D341Med (cell line): ENCODE measurements around the gene RBM4B.
A peak's percentile ranks its signal among the peaks of the same experiment; 100 is the strongest.
"Not testable (repeated sequence)": the region's sequence is repeated elsewhere in the genome, so short reads cannot be mapped to it uniquely, and the experiment has no call there.

Experiments
- DNase-seq: peaks from one replicate; pipeline ENCODE4 v3.0.0; 2012; ENCODE audit warnings: low spot score

RBM4B gene, protein sequence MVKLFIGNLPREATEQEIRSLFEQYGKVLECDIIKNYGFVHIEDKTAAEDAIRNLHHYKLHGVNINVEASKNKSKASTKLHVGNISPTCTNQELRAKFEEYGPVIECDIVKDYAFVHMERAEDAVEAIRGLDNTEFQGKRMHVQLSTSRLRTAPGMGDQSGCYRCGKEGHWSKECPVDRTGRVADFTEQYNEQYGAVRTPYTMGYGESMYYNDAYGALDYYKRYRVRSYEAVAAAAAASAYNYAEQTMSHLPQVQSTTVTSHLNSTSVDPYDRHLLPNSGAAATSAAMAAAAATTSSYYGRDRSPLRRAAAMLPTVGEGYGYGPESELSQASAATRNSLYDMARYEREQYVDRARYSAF

DNA sequence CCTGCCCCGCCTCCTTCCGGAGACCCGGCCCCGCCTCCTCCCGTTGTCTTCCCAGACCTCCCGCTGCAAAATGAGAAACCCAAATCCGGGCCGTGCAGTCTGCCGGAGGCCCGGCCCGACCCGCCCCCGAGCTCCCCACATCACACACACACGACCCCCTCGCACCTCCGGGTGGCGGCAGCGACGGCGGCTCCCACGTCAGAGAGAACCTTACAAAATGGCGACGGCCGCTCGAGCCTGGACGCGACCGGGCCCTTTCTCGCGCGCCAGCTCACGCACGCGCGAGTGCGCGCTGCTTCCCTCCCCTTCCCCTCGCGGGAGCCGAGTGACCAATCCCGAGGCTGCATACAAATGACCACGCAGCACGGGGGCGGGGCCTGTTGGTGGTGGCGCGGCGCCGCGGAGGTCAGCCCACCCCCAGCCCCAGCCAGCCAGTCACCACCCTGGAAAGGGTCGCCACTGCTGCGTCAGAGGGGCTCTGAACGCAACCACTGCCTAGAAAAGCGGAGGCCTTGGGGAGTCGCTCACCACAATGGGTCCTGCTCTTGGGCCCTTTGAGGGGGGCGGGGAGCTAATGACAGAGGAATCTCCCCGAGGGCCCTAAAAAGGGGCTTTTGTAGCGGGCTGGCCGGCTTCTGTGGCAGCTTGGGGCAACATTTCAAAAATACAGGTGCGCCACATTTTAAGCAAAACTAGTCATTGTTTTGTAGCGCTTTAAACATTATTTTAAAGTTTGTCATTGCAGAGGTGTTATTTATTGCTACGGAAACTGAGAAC, at the start of gene RBM4B:
Gene RBM4B, minus strand, starts transcription at position 289 of the 777 bp plus-strand sequence. CDS start 808 bp downstream, outside the sequence.
- DNase-seq = peak; percentile 97

DNA sequence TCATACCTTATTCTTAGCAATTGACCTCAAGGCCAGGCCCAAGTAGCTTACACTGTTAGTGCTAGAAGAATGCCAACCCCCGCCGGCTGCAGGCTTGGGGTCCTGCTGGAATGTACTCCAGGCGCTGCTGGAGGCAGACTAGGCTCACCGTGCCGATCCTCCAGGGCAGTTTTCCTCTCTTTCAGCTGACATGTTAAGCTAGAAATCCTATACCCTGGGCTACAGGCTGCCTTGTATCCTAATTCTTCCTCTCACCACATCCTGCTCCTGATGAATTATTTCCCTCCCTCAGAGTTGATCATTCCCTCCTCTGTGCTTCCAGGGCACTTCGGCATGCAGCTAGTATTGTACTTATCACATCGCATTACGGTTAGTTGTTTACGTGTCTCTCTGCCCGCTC, 48.0 kb upstream of the RBM4B start:
- DNase-seq = no peak

DNA sequence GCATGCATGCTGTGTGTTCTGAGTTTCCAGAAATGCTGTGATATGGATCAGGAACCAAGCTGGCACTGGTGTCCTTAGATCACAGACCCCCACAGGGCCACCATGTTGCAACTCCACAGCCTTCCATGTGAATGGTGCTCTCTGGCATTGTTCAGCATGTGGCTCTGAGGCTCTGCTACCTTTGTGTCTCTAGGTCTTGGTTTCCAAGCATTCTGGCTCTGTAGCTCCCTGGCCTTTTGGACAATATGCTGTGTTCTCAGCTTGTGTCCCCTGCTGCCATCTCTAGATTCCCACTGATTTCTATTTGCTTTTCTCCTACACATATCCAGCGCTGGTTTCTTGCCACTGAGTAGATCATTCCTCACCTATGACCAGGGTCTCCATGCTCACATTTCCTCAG, 47.4 kb upstream of the RBM4B start:
- DNase-seq = no peak

DNA sequence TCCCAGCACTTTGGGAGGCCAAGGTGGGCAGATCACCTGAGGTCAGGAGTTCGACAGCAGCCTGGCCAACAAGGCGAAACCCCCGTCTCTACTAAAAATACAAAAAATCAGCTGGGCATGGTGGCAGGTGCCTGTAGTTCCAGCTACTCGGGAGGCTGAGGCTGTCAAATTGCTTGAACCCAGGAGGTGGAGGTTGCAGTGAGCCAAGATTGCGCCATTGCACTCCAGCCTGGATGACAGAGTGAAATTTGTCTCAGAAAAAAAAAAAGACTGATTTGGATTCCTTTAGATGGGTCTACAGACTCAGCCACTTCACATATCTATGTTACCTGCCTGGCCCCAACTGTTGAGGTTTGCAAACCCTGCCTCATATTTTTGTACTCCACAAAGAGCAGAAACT, 46.5 kb upstream of the RBM4B start:
- DNase-seq = not testable (repeated sequence)

DNA sequence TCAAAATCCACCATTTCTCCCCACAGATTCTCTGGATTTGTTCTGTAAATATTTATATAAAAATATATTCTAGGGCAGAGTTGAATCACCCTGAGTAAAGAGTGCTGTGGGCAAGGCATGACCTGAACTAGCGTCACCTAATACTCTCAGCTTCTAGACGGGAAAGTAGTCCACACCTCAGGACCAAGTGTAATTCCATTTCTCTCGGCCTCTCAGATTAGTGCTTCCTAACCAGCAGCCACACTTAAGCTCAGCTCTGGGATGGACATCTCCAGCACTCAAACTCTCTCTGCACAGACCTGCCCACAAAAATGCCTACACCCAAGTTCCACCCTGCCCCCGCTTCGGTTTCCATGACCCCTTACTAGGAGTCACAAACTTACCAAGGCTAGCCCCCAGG, 46.0 kb upstream of the RBM4B start:
- no peak for DNase-seq

DNA sequence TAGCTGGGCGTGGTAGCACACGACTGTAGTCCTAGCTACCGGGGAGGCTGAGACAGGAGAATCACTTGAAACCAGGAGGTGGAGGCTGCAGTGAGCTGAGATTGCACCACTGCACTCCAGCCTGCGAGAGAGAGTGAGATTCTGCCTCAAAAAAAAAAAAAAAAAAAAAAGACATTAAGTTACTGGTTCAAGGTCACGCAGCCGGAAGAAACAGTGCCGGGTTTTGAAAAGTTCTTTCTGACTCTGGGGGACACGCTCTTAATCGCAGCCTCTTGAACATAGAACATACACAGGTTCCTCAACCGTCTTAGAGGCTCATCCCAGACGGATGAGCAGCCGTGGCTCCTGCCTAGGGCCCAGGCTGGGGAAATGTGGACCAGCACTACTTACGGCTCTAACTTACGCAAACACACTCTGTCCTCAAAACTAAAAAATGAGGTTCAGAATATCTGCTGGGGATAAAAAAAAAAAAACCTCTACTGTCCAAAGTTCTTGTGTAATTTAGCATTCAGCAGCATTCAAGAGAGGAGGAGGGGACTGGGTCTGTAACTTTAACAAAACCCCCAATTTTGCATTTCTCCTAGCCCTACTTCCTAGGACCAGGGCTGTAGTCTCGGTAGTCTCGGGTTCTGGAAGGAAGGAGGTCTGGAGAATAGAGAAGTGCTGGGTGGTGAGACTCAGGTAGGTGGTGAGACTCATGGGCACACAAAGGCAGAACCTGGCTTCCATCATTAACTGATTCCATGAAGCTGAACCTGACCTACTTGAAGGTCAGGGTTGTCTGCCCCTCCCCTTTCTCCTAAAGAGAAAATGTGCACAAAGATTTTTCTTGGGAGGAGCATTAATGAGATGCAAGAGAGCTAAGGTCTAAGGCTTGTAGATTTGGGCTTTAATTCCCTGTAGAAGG, 45.3 kb upstream of the RBM4B start:
- no peak for DNase-seq

DNA sequence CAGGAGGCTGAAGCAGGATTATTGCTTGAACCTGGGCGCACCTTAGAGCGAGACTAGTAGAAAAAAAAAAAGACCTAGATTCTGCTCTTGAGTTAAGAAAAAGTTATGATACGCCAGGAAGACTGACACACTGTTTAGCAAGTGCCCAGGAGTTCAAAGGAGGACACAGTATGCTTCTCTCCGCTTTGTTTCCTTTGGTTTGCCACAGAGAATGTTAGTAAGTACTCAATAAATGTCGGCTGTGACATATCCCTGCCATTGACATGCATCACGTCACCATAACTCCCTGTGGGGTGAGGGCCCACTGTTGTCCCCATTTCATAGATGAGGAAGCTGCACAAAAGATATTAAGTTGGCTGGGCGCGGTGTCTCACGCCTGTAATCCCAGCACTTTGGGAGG, 44.3 kb upstream of the RBM4B start:
- DNase-seq = no peak

DNA sequence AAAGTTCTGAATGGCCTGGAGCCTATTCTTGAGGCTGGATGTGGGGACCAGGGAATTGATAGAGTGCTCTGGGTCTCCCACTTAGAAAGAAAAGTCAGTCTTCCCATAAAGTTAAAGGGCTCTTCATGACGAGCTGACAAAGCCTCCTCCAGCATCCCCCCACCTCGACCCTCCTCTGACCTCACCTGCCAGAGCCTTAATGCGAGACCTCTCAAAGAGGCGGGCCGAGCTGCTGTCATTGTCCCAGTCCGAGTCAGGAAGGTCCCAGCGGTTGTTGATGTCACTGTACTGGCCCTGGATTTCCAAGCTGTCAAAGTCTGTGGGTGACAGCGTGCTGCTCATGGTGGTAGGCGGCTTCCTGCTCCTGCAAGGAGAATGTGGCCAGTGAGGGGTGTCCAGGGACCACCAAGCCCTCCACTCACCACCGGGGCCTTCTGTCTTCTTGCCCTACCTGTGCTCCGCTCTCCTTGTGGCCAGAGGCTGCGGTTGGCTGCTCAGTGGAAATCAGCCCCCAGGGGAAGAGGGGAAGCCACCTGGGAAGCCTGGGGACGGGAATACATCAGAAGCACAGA, 43.3 kb upstream of the RBM4B start:
- DNase-seq = no peak

DNA sequence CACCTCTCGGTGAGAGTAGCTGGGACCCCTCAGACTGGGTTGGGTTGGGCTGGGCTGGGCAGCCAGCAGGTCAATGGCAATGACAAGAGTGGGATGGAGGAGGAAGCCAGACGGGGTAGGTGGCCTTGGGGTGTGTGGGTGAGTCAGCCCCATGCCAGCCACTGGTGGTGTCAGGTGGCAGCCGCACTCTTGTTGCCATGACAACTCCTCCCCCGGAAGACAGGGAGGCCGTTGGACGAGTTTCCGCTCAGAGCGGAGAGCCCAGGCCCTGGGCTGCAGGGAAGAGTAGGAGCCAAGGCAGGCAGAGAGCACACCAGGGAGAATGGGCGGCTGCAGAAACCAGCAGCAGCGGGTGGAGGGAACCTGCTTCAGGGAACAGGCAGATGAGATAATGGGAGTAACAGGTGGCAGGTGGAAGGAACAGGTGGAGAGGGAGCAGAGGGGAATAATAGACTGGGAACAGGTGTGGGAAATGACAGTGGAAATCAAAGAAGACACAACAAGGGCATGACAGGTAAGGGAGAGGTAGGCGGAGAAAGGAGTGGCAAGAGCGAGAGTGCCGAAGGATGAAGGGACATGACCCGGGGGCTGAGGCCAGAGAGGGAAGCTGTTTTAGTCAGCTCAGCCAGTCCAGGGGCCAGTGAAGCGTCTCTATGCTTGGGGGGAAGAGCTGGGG, 42.7 kb upstream of the RBM4B start:
- DNase-seq = no peak

DNA sequence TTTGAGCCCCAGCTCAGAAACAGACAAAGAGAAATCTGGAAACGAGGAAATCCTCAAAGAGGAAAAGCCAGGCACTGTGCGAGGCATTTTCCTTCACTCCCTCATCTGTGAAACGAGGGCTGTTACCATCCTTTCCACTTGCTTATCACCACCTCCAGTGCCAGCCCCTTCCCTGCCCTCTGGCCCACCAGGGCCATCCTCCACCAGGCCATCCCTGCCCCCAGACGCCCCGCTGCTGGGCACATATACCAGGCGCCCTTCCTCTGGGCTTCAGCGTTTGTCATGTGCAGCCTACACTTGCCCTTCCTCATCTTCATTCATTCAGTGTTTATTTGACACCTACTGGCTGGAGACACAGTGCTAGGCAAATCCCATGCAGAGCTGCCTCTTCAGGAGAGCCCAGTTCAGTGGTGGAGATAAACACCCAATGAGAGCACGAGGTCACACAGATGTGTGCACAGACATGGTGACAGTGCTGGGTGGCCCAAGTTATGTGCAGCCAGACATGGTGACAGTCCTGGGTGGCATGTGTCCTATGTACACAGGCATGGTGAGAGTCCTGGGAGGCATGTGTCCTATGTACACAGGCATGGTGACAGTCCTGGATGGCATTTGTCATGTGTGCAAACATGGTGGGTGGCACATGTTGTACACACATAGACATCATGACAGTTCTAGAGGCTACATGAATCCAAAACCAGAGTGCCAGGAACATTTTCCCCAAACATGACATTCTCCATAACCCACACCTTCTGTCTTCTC, 41.6 kb upstream of the RBM4B start:
- DNase-seq = no peak

DNA sequence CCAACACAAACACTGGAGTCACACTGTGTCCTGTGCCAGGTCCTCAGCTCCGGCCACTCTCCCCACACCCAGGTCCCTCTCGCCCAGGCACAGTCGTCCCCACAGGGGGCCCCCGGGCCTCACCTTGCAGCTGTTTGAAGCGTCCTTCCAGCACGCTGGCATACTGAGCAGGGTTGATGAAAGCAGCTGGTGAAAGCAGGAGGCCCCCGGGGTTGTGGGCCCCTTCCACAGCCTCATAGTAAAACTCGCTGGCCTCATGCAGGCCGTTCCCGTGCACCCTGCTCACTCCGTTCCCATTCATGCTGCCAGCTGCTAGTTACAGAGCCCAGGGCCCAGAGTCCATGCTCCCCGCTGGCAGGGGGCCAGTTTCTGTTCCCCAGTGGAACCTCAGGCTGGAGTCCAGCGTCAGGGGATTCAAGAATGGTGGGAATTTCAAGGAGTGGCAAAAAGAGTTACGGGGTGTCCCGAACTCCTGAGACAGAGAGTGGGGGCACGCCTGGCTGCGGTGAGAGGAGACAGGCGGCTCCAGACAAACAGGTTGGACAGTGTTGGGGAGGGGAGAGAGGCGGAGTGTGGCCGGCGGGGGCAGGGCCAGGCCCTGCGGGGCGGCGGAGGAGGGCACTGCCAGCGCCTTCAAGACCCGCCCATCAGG, 40.8 kb upstream of the RBM4B start:
- DNase-seq = no peak

DNA sequence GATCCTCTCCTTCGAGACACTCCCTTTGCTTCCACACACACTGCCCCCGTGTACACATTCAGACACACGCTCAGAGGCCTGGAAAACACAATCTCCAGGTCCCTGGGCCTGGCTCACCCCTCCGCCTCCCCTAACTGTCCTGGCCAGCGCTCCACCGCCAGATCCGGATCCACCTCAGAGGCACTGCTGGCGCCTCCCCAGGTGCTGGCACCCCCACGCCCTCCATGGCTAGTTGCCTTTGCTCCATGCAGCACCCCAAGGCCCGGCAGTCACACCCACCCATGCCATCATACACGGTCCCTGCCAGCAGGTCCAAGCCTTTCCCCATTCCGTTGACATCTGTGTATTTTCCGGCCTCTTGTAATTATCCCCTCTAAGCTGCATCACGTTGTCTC, 40.2 kb upstream of the RBM4B start:
- DNase-seq = no peak

DNA sequence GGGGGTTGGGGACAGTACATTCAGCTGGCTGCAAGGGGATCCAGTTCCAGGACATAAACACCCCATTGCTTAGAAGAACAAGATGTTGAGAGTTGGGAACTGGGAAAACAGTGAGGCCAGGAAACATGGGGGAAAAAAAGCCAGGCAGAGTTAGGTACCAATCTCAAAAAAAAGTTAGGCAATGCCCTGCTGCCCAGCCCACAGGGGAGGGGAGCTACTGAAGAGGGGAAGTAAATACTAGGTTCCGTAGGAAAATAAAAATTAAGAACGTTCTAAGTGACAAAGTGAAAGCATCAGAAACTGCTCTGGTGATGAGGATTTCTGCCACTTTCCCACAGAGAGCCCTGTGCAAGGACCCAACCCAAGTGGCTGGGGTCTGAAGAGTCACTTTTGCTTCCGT, 39.3 kb upstream of the RBM4B start:
- DNase-seq = no peak

DNA sequence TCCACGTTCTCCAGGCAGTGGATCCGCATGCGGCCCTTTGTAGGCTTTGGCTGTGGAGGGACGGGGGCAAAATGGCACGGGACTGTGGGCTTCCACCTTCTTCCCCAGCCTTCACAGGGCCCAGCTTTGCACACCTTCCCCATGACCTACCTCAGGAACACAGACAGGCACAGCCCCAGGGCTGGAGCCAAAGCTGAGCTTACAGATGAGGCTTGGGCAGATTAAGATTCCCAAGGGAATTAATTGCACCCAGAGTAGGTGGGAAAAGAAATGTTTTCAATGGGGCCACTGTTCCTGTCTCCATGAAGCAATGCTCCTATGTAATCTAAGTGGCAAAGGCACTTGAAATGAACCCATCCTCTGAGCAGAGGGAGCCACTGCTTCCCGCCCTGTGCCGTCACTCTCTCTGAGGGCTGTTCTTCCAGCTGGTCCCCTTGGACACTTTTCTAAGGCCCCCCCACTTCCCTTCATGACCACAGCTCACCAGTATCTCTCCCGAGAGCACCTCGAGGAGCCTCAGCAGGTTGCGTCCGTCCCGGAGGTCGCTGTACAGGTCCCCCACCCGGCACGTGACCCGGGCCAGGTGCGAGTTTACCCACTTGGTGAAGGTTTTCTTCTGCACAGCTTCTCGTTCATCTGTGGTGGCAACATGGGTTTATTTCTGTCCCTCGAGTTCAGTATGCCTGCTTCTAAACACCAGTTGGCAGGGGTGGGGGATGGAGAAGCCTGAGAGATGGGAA, 37.8 kb upstream of the RBM4B start:
- peak; percentile 82 for DNase-seq

DNA sequence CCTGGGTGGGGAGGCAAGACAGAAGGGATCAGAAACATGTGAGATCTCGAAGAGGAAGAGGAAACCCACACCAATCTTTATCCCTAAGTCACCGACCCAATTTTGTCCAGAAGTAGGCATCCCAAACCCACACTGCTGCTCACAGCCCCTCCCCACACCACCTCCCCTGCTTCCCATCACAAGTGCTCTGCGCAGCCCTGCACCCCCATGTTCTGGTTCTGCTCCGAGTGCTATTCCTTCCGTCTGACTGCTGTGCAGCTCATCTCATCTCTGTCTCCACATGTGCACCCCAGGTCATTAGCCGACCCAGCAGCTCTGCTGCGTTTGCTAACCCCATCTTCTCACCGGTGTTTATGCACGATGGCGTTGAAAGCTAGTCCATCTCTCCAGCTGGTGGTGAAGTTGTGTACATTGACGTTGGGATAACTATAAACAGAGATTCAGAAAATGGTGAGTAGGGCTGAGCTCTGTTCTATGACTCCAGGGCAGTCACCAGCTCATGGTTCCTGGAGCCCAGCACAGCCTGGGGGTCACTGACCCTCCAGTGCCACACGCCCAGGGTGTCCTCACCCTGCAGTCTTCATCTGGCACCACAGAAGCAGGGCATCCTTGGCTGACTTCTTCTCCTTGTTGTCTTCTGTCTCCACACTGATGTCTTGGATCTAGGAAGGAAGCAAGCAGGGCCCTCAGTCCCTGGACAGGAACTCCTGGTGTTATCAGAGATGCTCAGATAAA, 36.2 kb upstream of the RBM4B start:
- no peak for DNase-seq

DNA sequence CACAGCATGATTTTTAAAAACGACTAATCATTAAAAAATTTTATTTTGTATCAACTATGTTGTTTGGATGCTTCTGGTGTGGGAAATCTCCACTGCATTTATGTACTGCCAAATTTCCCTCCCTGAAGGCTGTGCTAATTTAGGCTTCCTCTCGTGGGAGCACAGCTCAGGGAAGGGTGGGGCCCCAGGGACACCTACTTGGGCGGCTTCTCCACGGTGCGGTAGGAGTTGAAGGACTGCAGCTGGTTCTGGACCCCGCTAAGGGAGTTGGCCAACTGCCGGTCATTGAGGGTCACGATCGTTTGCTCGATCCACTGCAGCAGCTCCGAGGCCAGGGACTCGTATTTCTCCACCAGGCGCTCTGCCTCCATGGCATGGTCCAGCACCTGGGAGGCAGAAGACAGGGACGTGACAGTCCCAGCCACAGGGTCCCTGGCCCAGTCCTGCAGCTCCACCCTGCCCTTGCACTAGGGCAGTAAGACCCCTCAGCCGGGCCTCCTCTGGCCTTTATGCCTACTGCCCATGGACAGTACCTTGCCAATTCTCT, 32.8 kb upstream of the RBM4B start:
- DNase-seq = no peak

DNA sequence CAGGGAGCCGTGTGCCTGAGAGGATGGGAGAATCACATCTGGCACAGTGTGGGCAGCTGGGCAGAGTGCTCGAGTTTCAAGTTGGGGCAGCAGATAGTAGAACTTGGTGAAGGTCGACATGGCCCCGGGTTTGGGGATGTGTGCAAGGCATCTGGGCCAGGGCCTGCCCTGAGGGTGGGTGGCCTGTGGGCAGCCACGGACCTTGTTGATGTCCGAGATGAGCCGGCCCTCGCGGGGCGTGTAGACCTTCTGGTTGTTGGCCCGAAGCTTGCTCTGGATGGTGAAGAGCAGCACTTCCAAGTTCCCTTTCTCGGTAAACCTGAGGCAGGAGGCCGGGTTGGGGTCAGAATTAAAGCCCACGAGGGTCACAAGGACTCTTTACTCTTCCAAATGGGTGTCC, 31.0 kb upstream of the RBM4B start:
- no peak for DNase-seq

DNA sequence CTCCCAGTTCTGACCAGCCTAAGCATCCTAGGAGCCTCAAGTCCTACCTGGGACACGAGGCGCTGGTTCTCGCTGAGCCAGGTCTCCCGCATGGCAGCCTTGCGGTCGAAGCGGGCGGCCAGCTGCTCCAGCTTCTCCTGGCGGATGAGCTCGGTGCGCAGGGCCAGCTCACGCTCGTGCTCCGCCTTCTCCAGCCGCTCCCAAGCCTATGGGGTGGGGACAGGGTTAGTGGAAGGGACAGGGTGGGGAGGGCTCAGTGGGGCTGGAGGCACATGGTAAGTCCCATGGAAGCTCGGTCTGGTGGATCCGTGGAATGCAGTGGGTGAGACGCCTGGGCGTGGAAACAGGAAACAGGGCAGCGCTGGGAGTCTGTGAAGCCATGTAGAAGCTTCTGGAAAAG, 30.4 kb upstream of the RBM4B start:
- DNase-seq = no peak

DNA sequence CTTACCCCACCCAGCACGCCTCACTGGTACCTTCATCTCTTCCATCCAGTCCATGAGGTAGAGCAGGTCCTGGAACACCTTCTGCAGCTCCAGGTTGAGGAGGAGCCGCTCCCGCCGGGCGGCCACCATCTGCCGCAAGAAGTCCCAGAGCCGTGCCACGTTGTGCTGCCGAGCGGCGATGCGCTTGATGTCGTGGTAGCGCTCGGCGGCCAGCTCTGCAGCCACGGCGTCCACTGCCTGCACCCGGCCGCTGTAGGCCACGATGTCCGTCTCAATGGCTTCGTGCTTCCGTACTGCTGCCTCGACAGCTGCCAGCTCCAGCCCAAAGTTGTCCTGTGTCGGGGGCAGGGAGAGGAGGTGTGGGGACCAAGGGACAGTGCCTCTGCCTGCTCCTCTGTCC, 29.8 kb upstream of the RBM4B start:
- DNase-seq = no peak
